ENCODE data around the gene ITGA8.
"Not testable (repeated sequence)": the region's sequence is repeated elsewhere in the genome, so short reads cannot be mapped to it uniquely, and the experiment has no call there.

ITGA8 gene

DNA sequence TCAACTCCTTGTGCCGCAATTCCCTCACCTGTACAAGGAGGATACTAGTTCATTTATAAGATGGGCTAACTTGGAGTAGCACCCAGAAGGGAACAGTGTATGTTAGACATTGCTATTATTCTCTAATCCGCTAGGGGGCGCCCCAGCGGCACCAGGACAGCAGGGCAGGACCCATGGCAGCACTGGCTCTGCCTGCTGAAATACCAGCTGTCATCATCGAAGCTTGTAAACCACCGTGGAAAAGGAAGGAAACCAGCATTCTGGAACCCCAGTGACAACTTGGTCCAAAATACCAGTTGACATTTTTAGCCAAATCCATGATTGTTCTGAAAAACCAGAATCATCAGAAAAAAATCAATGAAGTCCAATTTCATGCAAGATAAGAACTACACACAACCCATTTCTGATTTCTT, 134.4 kb downstream of the ITGA8 start:
- TF ChIP-seq, protein P1, sequence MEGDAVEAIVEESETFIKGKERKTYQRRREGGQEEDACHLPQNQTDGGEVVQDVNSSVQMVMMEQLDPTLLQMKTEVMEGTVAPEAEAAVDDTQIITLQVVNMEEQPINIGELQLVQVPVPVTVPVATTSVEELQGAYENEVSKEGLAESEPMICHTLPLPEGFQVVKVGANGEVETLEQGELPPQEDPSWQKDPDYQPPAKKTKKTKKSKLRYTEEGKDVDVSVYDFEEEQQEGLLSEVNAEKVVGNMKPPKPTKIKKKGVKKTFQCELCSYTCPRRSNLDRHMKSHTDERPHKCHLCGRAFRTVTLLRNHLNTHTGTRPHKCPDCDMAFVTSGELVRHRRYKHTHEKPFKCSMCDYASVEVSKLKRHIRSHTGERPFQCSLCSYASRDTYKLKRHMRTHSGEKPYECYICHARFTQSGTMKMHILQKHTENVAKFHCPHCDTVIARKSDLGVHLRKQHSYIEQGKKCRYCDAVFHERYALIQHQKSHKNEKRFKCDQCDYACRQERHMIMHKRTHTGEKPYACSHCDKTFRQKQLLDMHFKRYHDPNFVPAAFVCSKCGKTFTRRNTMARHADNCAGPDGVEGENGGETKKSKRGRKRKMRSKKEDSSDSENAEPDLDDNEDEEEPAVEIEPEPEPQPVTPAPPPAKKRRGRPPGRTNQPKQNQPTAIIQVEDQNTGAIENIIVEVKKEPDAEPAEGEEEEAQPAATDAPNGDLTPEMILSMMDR (IDR thresholded peaks at IDR 0.05; ENCODE audit: low read depth, low read length): peak; percentile 67
- no peak for TF ChIP-seq EZH2phosphoT487 (IDR thresholded peaks at IDR 0.05; ENCODE audit: low read depth)
- H3K4me1 ChIP-seq (ENCODE audit: low read length): no peaks in the 10 kb centered on the region
- no peak overlapping the region for H3K27ac ChIP-seq (ENCODE audit: low read length)
- no peak overlapping the region for H2AFZ ChIP-seq (ENCODE audit: low read depth, low read length)
- H3K36me3 ChIP-seq (replicated peaks; ENCODE audit: low read depth, low read length): no peaks in the 10 kb centered on the region
- H3K4me2 ChIP-seq (ENCODE audit: low read length): no peak overlapping the region
- H3K9ac ChIP-seq (ENCODE audit: low read length): no peak overlapping the region
- no peak overlapping the region for H3K4me3 ChIP-seq (ENCODE audit: low read length)
- H3K79me2 ChIP-seq (ENCODE audit: low read length): no peaks in the 10 kb centered on the region
- H4K20me1 ChIP-seq (ENCODE audit: insufficient read depth, low read length): no peaks in the 10 kb centered on the region
- no peaks in the 10 kb centered on the region; the same call in 1 of the 2 replicates for H3K27me3 ChIP-seq (ENCODE audit: low read depth, low read length)
- H3K9me3 ChIP-seq (ENCODE audit: insufficient read depth, low read length): no peaks in the 10 kb centered on the region

- not testable (repeated sequence) for H3K27ac ChIP-seq (ENCODE audit: low read length); H3K79me2 ChIP-seq (ENCODE audit: low read length); H3K4me3 ChIP-seq (ENCODE audit: low read length); H3K36me3 ChIP-seq (replicated peaks; ENCODE audit: low read depth, low read length); H3K4me2 ChIP-seq (ENCODE audit: low read length); H4K20me1 ChIP-seq (ENCODE audit: insufficient read depth, low read length); H2AFZ ChIP-seq (ENCODE audit: low read depth, low read length); H3K4me1 ChIP-seq (ENCODE audit: low read length); H3K9ac ChIP-seq (ENCODE audit: low read length); H3K27me3 ChIP-seq (ENCODE audit: low read depth, low read length); H3K9me3 ChIP-seq (ENCODE audit: insufficient read depth, low read length)
Measured at GRCh38 chr10:15582972-15583371, 136.8 kb downstream of the ITGA8 start.

- H3K27ac ChIP-seq (ENCODE audit: low read length): no peak overlapping the region
- H3K9me3 ChIP-seq (ENCODE audit: insufficient read depth, low read length): no peaks in the 10 kb centered on the region
- H3K79me2 ChIP-seq (ENCODE audit: low read length): no peaks in the 10 kb centered on the region
- no peaks in the 10 kb centered on the region for H3K36me3 ChIP-seq (replicated peaks; ENCODE audit: low read depth, low read length)
- H2AFZ ChIP-seq (ENCODE audit: low read depth, low read length): no peak overlapping the region
- H3K9ac ChIP-seq (ENCODE audit: low read length): no peak overlapping the region
- H3K4me1 ChIP-seq (ENCODE audit: low read length): no peaks in the 10 kb centered on the region
- no peaks in the 10 kb centered on the region for H4K20me1 ChIP-seq (ENCODE audit: insufficient read depth, low read length)
- no peaks in the 10 kb centered on the region for H3K27me3 ChIP-seq (ENCODE audit: low read depth, low read length)
- no peak overlapping the region for H3K4me2 ChIP-seq (ENCODE audit: low read length)
- H3K4me3 ChIP-seq (ENCODE audit: low read length): no peak overlapping the region
- no peak for TF ChIP-seq EZH2phosphoT487 (IDR thresholded peaks at IDR 0.05; ENCODE audit: low read depth)
- TF ChIP-seq, protein P1 (IDR thresholded peaks at IDR 0.05; ENCODE audit: low read depth, low read length): no peak
Measured at GRCh38 chr10:15579605-15580004, 140.1 kb downstream of the ITGA8 start.

GRCh38 chr10:15572531-15573045, 147.1 kb downstream of the ITGA8 start:
- no peak overlapping the region for H3K27ac ChIP-seq (ENCODE audit: low read length)
- H2AFZ ChIP-seq (ENCODE audit: low read depth, low read length): no peak overlapping the region
- no peak for TF ChIP-seq EZH2phosphoT487 (IDR thresholded peaks at IDR 0.05; ENCODE audit: low read depth)
- TF ChIP-seq, protein P1 (IDR thresholded peaks at IDR 0.05; ENCODE audit: low read depth, low read length): no peak
- H3K27me3 ChIP-seq (ENCODE audit: low read depth, low read length): no peaks in the 10 kb centered on the region; the same call in 1 of the 2 replicates
- no peaks in the 10 kb centered on the region for H3K36me3 ChIP-seq (replicated peaks; ENCODE audit: low read depth, low read length)
- no peak overlapping the region for H3K9ac ChIP-seq (ENCODE audit: low read length)
- H3K9me3 ChIP-seq (ENCODE audit: insufficient read depth, low read length): no peaks in the 10 kb centered on the region
- no peaks in the 10 kb centered on the region for H3K79me2 ChIP-seq (ENCODE audit: low read length)
- H3K4me2 ChIP-seq (ENCODE audit: low read length): no peak overlapping the region
- H3K4me1 ChIP-seq (ENCODE audit: low read length): no peaks in the 10 kb centered on the region
- H4K20me1 ChIP-seq (ENCODE audit: insufficient read depth, low read length): no peaks in the 10 kb centered on the region
- H3K4me3 ChIP-seq (ENCODE audit: low read length): no peak overlapping the region
